HepG2 (cell line): ENCODE results near the gene PTGES. TPM values are rescaled to one million over a fixed set of nuclear protein-coding genes. Genes with fewer than 3 reads are reported as not detected.

Experiments used
- ARID4A ChIP-seq: sonication (generic); formaldehyde crosslinking; IDR thresholded peaks from 2 replicates; pipeline ENCODE4 v1.5.0; 2020; ENCODE audit warnings: mild to moderate bottlenecking, missing genetic modification reagents, borderline replicate concordance
- CBX2 ChIP-seq, 2 experiments: fragments of 200-600 bp in 1 of 2; sonication (generic); formaldehyde crosslinking in 1 of 2; IDR thresholded peaks; 2 replicates each; pipeline versions ENCODE4 v1.7.0 to v1.8.1; 2018 to 2022; ENCODE audit warnings: low read depth in 2 of 2, low read length in 1 of 2, mild to moderate bottlenecking in 1 of 2, missing genetic modification reagents in 1 of 2
- HNF4A ChIP-seq: sonication (generic); formaldehyde crosslinking; IDR thresholded peaks from 2 replicates; pipeline ENCODE4 v1.4.0; 2020; ENCODE audit warnings: missing genetic modification reagents
- HNRNPLL ChIP-seq: fragments of 200-400 bp; formaldehyde crosslinking; IDR thresholded peaks from 2 replicates; pipeline ENCODE4 v1.6.1; 2017; ENCODE audit warnings: mild to moderate bottlenecking, low read depth, low read length; ENCODE audit not compliant: poor library complexity, severe bottlenecking
- NCOA2 ChIP-seq: sonication (generic); formaldehyde crosslinking; IDR thresholded peaks from 2 replicates; pipeline ENCODE4 v1.8.0; 2022; ENCODE audit warnings: inconsistent platforms
- NONO ChIP-seq, 2 experiments: fragments of 450-650 bp in 1 of 2; sonication (generic) in 1 of 2; formaldehyde crosslinking in 1 of 2; IDR thresholded peaks in 1 of 2; conservative IDR thresholded peaks in 1 of 2; 2 replicates each; pipeline versions ENCODE4 v1.6.1 to v1.8.0; 2017 to 2022; ENCODE audit warnings: mild to moderate bottlenecking in 1 of 2, missing genetic modification reagents in 1 of 2, moderate library complexity in 1 of 2
- RELA ChIP-seq: sonication (generic); formaldehyde crosslinking; IDR thresholded peaks from 2 replicates; pipeline ENCODE4 v1.4.0; 2020; ENCODE audit warnings: missing genetic modification reagents
- SIN3A ChIP-seq: IDR thresholded peaks from 2 replicates; pipeline ENCODE4 v1.6.1; 2011; ENCODE audit warnings: low read depth, mild to moderate bottlenecking, control low read depth, low read length, borderline replicate concordance
- TOE1 ChIP-seq: sonication (generic); formaldehyde crosslinking; IDR thresholded peaks from 2 replicates; pipeline ENCODE4 v1.4.0; 2020; ENCODE audit warnings: mild to moderate bottlenecking, missing genetic modification reagents
- XRCC5 ChIP-seq: fragments of 200-400 bp; formaldehyde crosslinking; optimal IDR thresholded peaks from 2 replicates; pipeline ENCODE3; 2017; ENCODE audit warnings: mild to moderate bottlenecking, low read length
- ZMYM2 ChIP-seq: sonication (generic); formaldehyde crosslinking; IDR thresholded peaks from 2 replicates; pipeline ENCODE4 v1.8.0; 2022; ENCODE audit warnings: mild to moderate bottlenecking, missing genetic modification reagents
- ZNF501 ChIP-seq: sonication (generic); formaldehyde crosslinking; IDR thresholded peaks from 2 replicates; pipeline ENCODE4 v1.5.1; 2020; ENCODE audit warnings: mild to moderate bottlenecking, moderate library complexity, missing genetic modification reagents
- ZNF687 ChIP-seq: sonication (generic); formaldehyde crosslinking; IDR thresholded peaks from 2 replicates; pipeline ENCODE4 v1.5.1; 2020; ENCODE audit warnings: mild to moderate bottlenecking, missing genetic modification reagents, moderate library complexity
- ZNF691 ChIP-seq: sonication (generic); formaldehyde crosslinking; IDR thresholded peaks from 2 replicates; pipeline ENCODE4 v1.4.0; 2020; ENCODE audit warnings: missing genetic modification reagents, low read depth, mild to moderate bottlenecking, borderline replicate concordance
- ZNF710 ChIP-seq: sonication (generic); formaldehyde crosslinking; IDR thresholded peaks from 2 replicates; pipeline ENCODE4 v1.5.0; 2020; ENCODE audit warnings: mild to moderate bottlenecking, missing genetic modification reagents, borderline replicate concordance
- ZSCAN20 ChIP-seq: sonication (generic); formaldehyde crosslinking; IDR thresholded peaks from 2 replicates; pipeline ENCODE4 v1.4.0; 2020; ENCODE audit warnings: missing genetic modification reagents, mild to moderate bottlenecking, borderline replicate concordance
- polyA plus RNA-seq, 8 experiments: library from polyadenylated mRNA; depleted of rRNA in 3 of 8; stranded (reverse) in 7 of 8; unstranded in 1 of 8; fragments of >200 nt; fragmentation: Illumina TruSeq in 4 of 8; extraction: Trizol in 4 of 8; gene quantifications; 2 replicates each; pipeline versions ENCODE4 v1.2.1 to v1.2.3, GENCODE V29; 2011 to 2016; ENCODE audit warnings: low read depth in 4 of 8, missing spikeins in 1 of 8, mixed read lengths in 1 of 8; ENCODE audit not compliant: insufficient read depth in 1 of 8
- total RNA-seq, 5 experiments: library from RNA; depleted of rRNA; stranded (reverse); fragments of >200 nt; fragmentation: Illumina TruSeq; extraction: Trizol; gene quantifications; 2 replicates each; pipeline ENCODE4 v1.2.3, GENCODE V29; 2016; ENCODE audit warnings: low read depth in 1 of 5

PTGES gene
- total and polyA plus RNA-seq, 2 of the 13 experiments (the other 11 are each of a cell fraction or from before 2014, with no cell fraction given): 0.07 TPM; not detected in 1

- TF ChIP-seq ZSCAN20 (CRISPR knock-in tag): 0 out of 2 replicates have a peak, but pooled peaks have one; percentile 75
- TF ChIP-seq ZNF691 (CRISPR knock-in tag): 0 out of 2 replicates have a peak, but pooled peaks have one; percentile 12
- TF ChIP-seq HNF4A (CRISPR knock-in tag): no peak
- TF ChIP-seq HNRNPLL: peak; percentile 56
- no peak for TF ChIP-seq RELA
- TF ChIP-seq SIN3A: no peak
- TF ChIP-seq ZNF687: peak; percentile 68
- no peak for TF ChIP-seq TOE1
- TF ChIP-seq NCOA2 (CRISPR knock-in tag): no peak
- no peak for TF ChIP-seq ZNF710 (CRISPR knock-in tag)
- no peak for TF ChIP-seq CBX2 (IDR thresholded peaks at IDR 0.05; ENCODE audit: low read depth, low read length)
- no peak for TF ChIP-seq CBX2 (CRISPR knock-in tag; IDR thresholded peaks at IDR 0.05; ENCODE audit: low read depth)
- peak; percentile 54; the same call in 1 of the 2 replicates for TF ChIP-seq ARID4A (CRISPR knock-in tag)
- TF ChIP-seq XRCC5: peak; percentile 61
- TF ChIP-seq ZNF501 (CRISPR knock-in tag): 0 out of 2 replicates have a peak, but pooled peaks have one; percentile 38
- no peak for TF ChIP-seq ZMYM2 (CRISPR knock-in tag)
- TF ChIP-seq NONO (IDR thresholded peaks at IDR 0.05): no peak
- TF ChIP-seq NONO (CRISPR knock-in tag; conservative IDR thresholded peaks at IDR 0.05): peak; percentile 54; the same call in 1 of the 2 replicates
Measured at GRCh38 chr9:129737479-129738274, 15.2 kb downstream of the PTGES start (continued).
